Endothelial cell of umbilical vein (primary cell): ENCODE results near the gene SEMA3G. TPM values are rescaled to one million over a fixed set of nuclear protein-coding genes. Genes with fewer than 3 reads are reported as not detected.

Experiments used
- BruUV-seq: library from RNA; stranded (reverse); fragments of 400-500 nt; replicated peaks from 2 replicates; lab custom pipeline; 2021; lab: Mats Ljungman, UMichigan
- CTCF ChIA-PET: fragments of 300-600, 350-600 bp; sonication (Branson Sonifier 250); formaldehyde crosslinking; loops from one replicate; lab custom pipeline; 2021; ENCODE audit warnings: antibody characterized with exemption, inconsistent platforms; lab: Charles Lee
- POLR2A ChIA-PET: fragments of 300-600, 350-600 bp; sonication (Branson Sonifier 250); formaldehyde crosslinking; loops from one replicate; lab custom pipeline; 2021; ENCODE audit warnings: antibody characterized with exemption, inconsistent platforms; lab: Charles Lee
- DNase-seq: peaks from one replicate; pipeline ENCODE4 v3.0.0-alpha.2; 2011; ENCODE audit warnings: low read depth, low spot score
- FAIRE-seq: peaks from 2 replicates; lab custom pipeline; 2011; peaks lifted over from hg19 to GRCh38; lab: Jason Lieb, UNC
- H2AFZ ChIP-seq: 2 replicates; pipeline ENCODE4 v1.6.0; 2012; ENCODE audit warnings: low read depth, low read length, control low read depth, inconsistent platforms
- H3K27ac ChIP-seq: 2 replicates; pipeline ENCODE4 v1.5.1; 2011; ENCODE audit warnings: low read depth, mild to moderate bottlenecking, control low read depth, low read length, moderate library complexity; ENCODE audit not compliant: insufficient read depth
- H3K27me3 ChIP-seq, 2 experiments: 2 replicates each; pipeline versions ENCODE4 v1.6.0 to v1.6.1; 2011; ENCODE audit warnings: low read length in 2 of 2, mixed read lengths in 1 of 2; ENCODE audit not compliant: control insufficient read depth in 2 of 2, insufficient read depth in 2 of 2
- H3K36me3 ChIP-seq, 2 experiments: 2 replicates in 1 of 2; 3 replicates in 1 of 2; pipeline ENCODE4 v1.5.1; 2011; ENCODE audit warnings: low read length in 2 of 2, mild to moderate bottlenecking in 1 of 2, moderate library complexity in 1 of 2; ENCODE audit not compliant: control insufficient read depth in 2 of 2, insufficient read depth in 2 of 2; ENCODE audit errors: extremely low read depth in 1 of 2
- H3K4me1 ChIP-seq: 3 replicates; pipeline ENCODE4 v1.5.1; 2011; ENCODE audit warnings: mild to moderate bottlenecking, low read length; ENCODE audit not compliant: control insufficient read depth, insufficient read depth; ENCODE audit errors: extremely low read depth
- H3K4me2 ChIP-seq: 2 replicates; pipeline ENCODE4 v1.6.1; 2011; ENCODE audit warnings: low read length, control low read depth, mixed read lengths; ENCODE audit not compliant: insufficient read depth
- H3K4me3 ChIP-seq, 3 experiments: fragments of 200-600 bp in 1 of 3; sonication (generic), shearing (Covaris generic) in 1 of 3; replicated peaks in 1 of 3; 2 replicates each; pipeline ENCODE4 v1.5.1; 2011 to 2016; ENCODE audit warnings: control low read depth in 3 of 3, low read length in 3 of 3, mild to moderate bottlenecking in 2 of 3, inconsistent platforms in 1 of 3, low read depth in 1 of 3, moderate library complexity in 1 of 3; ENCODE audit not compliant: insufficient read depth in 1 of 3
- H3K79me2 ChIP-seq: 2 replicates; pipeline ENCODE4 v1.6.0; 2012; ENCODE audit warnings: low read length, inconsistent platforms; ENCODE audit not compliant: control insufficient read depth, insufficient read depth
- H3K9ac ChIP-seq: replicated peaks from 2 replicates; pipeline ENCODE3; 2011; ENCODE audit warnings: low read length, control low read depth; ENCODE audit not compliant: insufficient read depth; ENCODE audit errors: extremely low read depth
- H3K9me1 ChIP-seq: replicated peaks from 3 replicates; pipeline ENCODE4 v1.6.0; 2011; ENCODE audit warnings: mild to moderate bottlenecking, low read length; ENCODE audit not compliant: control insufficient read depth, insufficient read depth; ENCODE audit errors: extremely low read depth
- H3K9me3 ChIP-seq: replicated peaks from 2 replicates; pipeline ENCODE4 v1.5.1; 2012; ENCODE audit warnings: low read length, inconsistent platforms; ENCODE audit not compliant: control insufficient read depth, insufficient read depth
- H4K20me1 ChIP-seq: replicated peaks from 2 replicates; pipeline ENCODE3; 2011; ENCODE audit warnings: mild to moderate bottlenecking, low read length; ENCODE audit not compliant: control insufficient read depth, insufficient read depth; ENCODE audit errors: extremely low read depth
- EZH2 ChIP-seq: IDR thresholded peaks from 2 replicates; pipeline ENCODE4 v1.6.1; 2012; ENCODE audit warnings: borderline replicate concordance, low read depth, mild to moderate bottlenecking, moderate library complexity, low read length, inconsistent platforms; ENCODE audit not compliant: severe bottlenecking
- FOS ChIP-seq: IDR thresholded peaks from 2 replicates; pipeline ENCODE4 v1.6.1; 2011; ENCODE audit warnings: mild to moderate bottlenecking, low read length, moderate library complexity, borderline replicate concordance; ENCODE audit not compliant: insufficient read depth
- GATA2 ChIP-seq: IDR thresholded peaks from 2 replicates; pipeline ENCODE4 v1.7.0; 2011; ENCODE audit warnings: low read depth, mild to moderate bottlenecking, moderate library complexity, mixed read lengths, low read length; ENCODE audit not compliant: insufficient read length, insufficient read depth
- JUN ChIP-seq: IDR thresholded peaks from 2 replicates; pipeline ENCODE4 v1.6.1; 2011; ENCODE audit warnings: borderline replicate concordance, low read depth; ENCODE audit not compliant: insufficient read length, insufficient read depth
- MYC ChIP-seq: IDR thresholded peaks from one replicate; pipeline ENCODE4 v1.6.1; 2011; ENCODE audit warnings: mild to moderate bottlenecking, low read depth, low read length
- POLR2A ChIP-seq: IDR thresholded peaks from 2 replicates; pipeline ENCODE4 v1.6.1; 2012; ENCODE audit warnings: low read depth, mild to moderate bottlenecking, control low read depth, low read length
- POLR2AphosphoS5 ChIP-seq: IDR thresholded peaks from 2 replicates; pipeline ENCODE4 v1.6.1; 2012; ENCODE audit warnings: low read depth, mild to moderate bottlenecking, control low read depth, low read length, moderate library complexity; ENCODE audit not compliant: insufficient read depth
- dilution Hi-C: fragments of 300-500 bp; cut with MboI; formaldehyde crosslinking; loops from one replicate; pipeline ENCODE4 v1.15.0; 2019; ENCODE audit warnings: low sequenced_read_pairs; ENCODE audit not compliant: extremely low pct_ligation_motif_present
- intact Hi-C: fragments of 100-400 bp; cut with micrococcal nuclease; formaldehyde crosslinking; loops from one replicate; pipeline ENCODE4 v1.10.0; 2022
- polyA plus RNA-seq, 4 experiments: library from polyadenylated mRNA; depleted of rRNA in 3 of 4; stranded (reverse) in 3 of 4; unstranded in 1 of 4; fragments of >200 nt; gene quantifications; 2 replicates each; pipeline versions ENCODE4 v1.2.1 to v1.2.3, GENCODE V29; 2011 to 2012; ENCODE audit warnings: missing spikeins in 1 of 4
- total RNA-seq: library from RNA; stranded (reverse); gene quantifications from 2 replicates; pipeline ENCODE4 v1.2.3, GENCODE V29; 2021
- TF ChIP-seq, protein P1 (sequence below): IDR thresholded peaks from 2 replicates; pipeline ENCODE4 v1.6.1; 2011; ENCODE audit not compliant: insufficient read depth, insufficient read length
- TF ChIP-seq, protein P2 (sequence below), 2 donors: IDR thresholded peaks; 1 replicate in 1 of 2; 2 replicates in 1 of 2; pipeline ENCODE4 v1.5.1; 2011; ENCODE audit warnings: low read length in 2 of 2, mild to moderate bottlenecking in 2 of 2, moderate library complexity in 2 of 2, control low read depth in 1 of 2, inconsistent platforms in 1 of 2, low read depth in 1 of 2; ENCODE audit not compliant: insufficient read depth in 1 of 2; ENCODE audit errors: extremely low read depth in 1 of 2

Gene SEMA3G
- total and polyA plus RNA-seq, 2 donors (not counting 3 experiments of a cell fraction or from before 2014, with no cell fraction given): 22.6 to 27.9 TPM

DNA sequence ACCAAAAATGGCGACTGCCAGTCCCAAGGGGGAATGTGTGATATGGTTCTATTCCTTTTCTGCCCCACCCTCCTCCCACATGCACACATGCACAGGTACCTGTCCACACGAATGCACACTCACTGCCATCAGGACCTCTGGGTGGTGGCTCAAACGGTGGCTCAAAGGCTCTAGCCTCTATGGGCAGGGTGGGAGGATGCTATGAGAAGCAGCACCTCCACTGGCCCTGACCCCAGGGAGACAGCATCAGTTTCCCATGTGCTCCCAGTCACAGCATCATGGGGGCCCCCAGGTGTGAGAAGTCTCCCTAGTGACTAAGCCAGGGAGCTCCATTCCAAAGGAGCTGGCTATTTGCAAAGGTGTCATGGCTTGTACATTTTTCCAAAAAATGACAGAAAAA lies 15.9 kb downstream of the SEMA3G start:
- ChIA-PET POLR2A (no interaction called here), CTCF (interaction anchor here (1.3 to 10.2 kb wide), 4 partner anchors 14 to 28 kb away, joined by 3 to 243 read pairs (median 18); partner anchors contain the start of gene SEMA3G)
- H3K9me1 ChIP-seq: no peaks in the 10 kb centered on the region
- H3K4me3 ChIP-seq: no peak overlapping the region
- intact Hi-C loops (loop anchor here (1.0 to 5.0 kb wide), 3 partner anchors 17 to 253 kb away; partner anchors contain the start of gene STAB1), dilution Hi-C loops (no loop called here)
- H3K4me1 ChIP-seq: peaks cover 25% of the 10 kb centered on the region
- no peaks in the 10 kb centered on the region for H4K20me1 ChIP-seq
- no peak overlapping the region for H3K4me2 ChIP-seq
- no peaks in the 10 kb centered on the region for H3K36me3 ChIP-seq
- TSS peak; percentile 23 for BruUV-seq
- TF ChIP-seq GATA2: no peak
- no peak for TF ChIP-seq EZH2
- TF ChIP-seq MYC: no peak
- TF ChIP-seq JUN: no peak
- no peak for TF ChIP-seq POLR2AphosphoS5
- TF ChIP-seq, protein P1, sequence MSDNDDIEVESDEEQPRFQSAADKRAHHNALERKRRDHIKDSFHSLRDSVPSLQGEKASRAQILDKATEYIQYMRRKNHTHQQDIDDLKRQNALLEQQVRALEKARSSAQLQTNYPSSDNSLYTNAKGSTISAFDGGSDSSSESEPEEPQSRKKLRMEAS: no peak
- TF ChIP-seq, protein P2, sequence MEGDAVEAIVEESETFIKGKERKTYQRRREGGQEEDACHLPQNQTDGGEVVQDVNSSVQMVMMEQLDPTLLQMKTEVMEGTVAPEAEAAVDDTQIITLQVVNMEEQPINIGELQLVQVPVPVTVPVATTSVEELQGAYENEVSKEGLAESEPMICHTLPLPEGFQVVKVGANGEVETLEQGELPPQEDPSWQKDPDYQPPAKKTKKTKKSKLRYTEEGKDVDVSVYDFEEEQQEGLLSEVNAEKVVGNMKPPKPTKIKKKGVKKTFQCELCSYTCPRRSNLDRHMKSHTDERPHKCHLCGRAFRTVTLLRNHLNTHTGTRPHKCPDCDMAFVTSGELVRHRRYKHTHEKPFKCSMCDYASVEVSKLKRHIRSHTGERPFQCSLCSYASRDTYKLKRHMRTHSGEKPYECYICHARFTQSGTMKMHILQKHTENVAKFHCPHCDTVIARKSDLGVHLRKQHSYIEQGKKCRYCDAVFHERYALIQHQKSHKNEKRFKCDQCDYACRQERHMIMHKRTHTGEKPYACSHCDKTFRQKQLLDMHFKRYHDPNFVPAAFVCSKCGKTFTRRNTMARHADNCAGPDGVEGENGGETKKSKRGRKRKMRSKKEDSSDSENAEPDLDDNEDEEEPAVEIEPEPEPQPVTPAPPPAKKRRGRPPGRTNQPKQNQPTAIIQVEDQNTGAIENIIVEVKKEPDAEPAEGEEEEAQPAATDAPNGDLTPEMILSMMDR (IDR thresholded peaks at IDR 0.05; ENCODE audit: extremely low read depth in 1 of 2, insufficient read depth in 1 of 2, low read depth in 1 of 2, low read length in 2 of 2): no peak
- no peak for TF ChIP-seq FOS
- no peak for TF ChIP-seq POLR2A
- H3K27ac ChIP-seq: peak overlapping the region; percentile 96
- H2AFZ ChIP-seq: no peak overlapping the region
- DNase-seq: no peak
- peak overlapping the region; percentile 64 for H3K9ac ChIP-seq
- no peaks in the 10 kb centered on the region for H3K27me3 ChIP-seq
- FAIRE-seq: no peak
- no peaks in the 10 kb centered on the region for H3K9me3 ChIP-seq
- no peaks in the 10 kb centered on the region for H3K79me2 ChIP-seq
